Prostate gland (tissue), 2 donors: Measurements from ENCODE around the gene KDM4D.

Experiments used
- CTCF ChIP-seq, 4 experiments: fragments of 200-600 bp in 2 of 4; fragments of 450-650 bp in 2 of 4; sonication (generic) in 2 of 4; IDR thresholded peaks; 1 replicate in 3 of 4; 2 replicates in 1 of 4; pipeline ENCODE4 v1.5.1; 2016 to 2019; ENCODE audit warnings: antibody characterized with exemption in 4 of 4, mild to moderate bottlenecking in 2 of 4, moderate library complexity in 2 of 4
- POLR2A ChIP-seq: fragments of 450-650 bp; IDR thresholded peaks from one replicate; pipeline ENCODE4 v1.6.1; 2016; ENCODE audit warnings: antibody characterized with exemption, mild to moderate bottlenecking
- POLR2AphosphoS5 ChIP-seq: sonication (generic); formaldehyde crosslinking; IDR thresholded peaks from one replicate; pipeline ENCODE4 v1.6.1; 2017; ENCODE audit warnings: antibody characterized with exemption

- TF ChIP-seq CTCF (IDR thresholded peaks at IDR 0.05) (no peak), POLR2A (no peak), POLR2AphosphoS5 (peak; percentile 23)
These were observed 40.0 kb upstream of the KDM4D start for GRCh38 chr11:94933223-94934130.
